ENCODE measurements around the gene NUP160.
A peak's percentile ranks its signal among the peaks of the same experiment; 100 is the strongest.
"Not testable (repeated sequence)": the region's sequence is repeated elsewhere in the genome, so short reads cannot be mapped to it uniquely, and the experiment has no call there.

Gene NUP160

GRCh38 chr11:47887910-47888569, 39.9 kb upstream of the NUP160 start:
- DNase-seq (ENCODE audit: low read depth) = no peak
- TF ChIP-seq, protein P1, sequence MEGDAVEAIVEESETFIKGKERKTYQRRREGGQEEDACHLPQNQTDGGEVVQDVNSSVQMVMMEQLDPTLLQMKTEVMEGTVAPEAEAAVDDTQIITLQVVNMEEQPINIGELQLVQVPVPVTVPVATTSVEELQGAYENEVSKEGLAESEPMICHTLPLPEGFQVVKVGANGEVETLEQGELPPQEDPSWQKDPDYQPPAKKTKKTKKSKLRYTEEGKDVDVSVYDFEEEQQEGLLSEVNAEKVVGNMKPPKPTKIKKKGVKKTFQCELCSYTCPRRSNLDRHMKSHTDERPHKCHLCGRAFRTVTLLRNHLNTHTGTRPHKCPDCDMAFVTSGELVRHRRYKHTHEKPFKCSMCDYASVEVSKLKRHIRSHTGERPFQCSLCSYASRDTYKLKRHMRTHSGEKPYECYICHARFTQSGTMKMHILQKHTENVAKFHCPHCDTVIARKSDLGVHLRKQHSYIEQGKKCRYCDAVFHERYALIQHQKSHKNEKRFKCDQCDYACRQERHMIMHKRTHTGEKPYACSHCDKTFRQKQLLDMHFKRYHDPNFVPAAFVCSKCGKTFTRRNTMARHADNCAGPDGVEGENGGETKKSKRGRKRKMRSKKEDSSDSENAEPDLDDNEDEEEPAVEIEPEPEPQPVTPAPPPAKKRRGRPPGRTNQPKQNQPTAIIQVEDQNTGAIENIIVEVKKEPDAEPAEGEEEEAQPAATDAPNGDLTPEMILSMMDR (conservative IDR thresholded peaks at IDR 0.05; ENCODE audit: control insufficient read depth, insufficient read depth, low read depth, low read length) = no peak
- H3K4me3 ChIP-seq (ENCODE audit: control insufficient read depth, low read depth, low read length) = no peak overlapping the region

DNA sequence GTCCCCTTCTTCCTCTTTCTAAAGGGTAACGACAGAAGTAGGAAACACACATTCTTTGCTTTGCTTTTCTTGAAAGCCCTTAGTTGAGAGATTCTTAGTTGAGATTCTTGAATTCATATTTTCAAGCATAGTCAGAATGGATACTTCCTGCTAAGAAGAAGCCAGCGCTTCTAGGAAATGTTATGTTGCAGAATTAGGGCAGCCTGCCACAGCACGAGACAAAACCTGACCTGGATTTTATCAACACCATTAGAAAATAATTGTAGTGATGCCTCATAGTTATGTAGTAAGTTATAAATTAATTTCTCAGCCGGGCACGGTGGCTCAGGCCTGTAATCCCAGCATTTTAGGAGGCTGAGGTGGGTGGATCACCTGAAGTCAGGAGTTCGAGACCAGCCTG, 37.9 kb upstream of the NUP160 start:
- peak; percentile 57 for DNase-seq (ENCODE audit: low read depth)
- TF ChIP-seq, protein P1 (conservative IDR thresholded peaks at IDR 0.05; ENCODE audit: control insufficient read depth, insufficient read depth, low read depth, low read length) = no peak
- H3K4me3 ChIP-seq (ENCODE audit: control insufficient read depth, low read depth, low read length) = no peak overlapping the region

DNA sequence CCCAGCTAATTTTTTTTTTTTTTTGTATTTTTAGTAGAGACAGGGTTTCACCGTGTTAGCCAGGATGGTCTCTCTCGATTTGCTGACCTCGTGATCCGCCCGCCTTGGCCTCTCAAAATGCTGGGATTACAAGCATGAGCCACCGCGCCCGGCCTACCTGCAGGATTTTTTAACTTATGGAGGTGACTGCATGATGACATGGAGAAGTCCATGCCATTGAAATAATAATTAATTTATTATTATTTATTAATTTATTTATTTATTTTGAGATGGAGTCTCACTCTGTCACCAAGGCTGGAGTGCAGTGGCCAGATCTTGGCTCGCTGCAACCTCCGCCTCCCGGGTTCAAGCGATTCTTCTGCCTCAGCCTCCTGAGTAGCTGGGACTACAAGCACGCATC, 34.3 kb upstream of the NUP160 start:
- DNase-seq (ENCODE audit: low read depth); H3K4me3 ChIP-seq (ENCODE audit: control insufficient read depth, low read depth, low read length): not testable (repeated sequence)

GRCh38 chr11:47881145-47881544, 33.0 kb upstream of the NUP160 start:
- no peak for DNase-seq (ENCODE audit: low read depth)
- TF ChIP-seq, protein P1 (conservative IDR thresholded peaks at IDR 0.05; ENCODE audit: control insufficient read depth, insufficient read depth, low read depth, low read length) = no peak
- H3K4me3 ChIP-seq (ENCODE audit: control insufficient read depth, low read depth, low read length) = no peak overlapping the region

DNA sequence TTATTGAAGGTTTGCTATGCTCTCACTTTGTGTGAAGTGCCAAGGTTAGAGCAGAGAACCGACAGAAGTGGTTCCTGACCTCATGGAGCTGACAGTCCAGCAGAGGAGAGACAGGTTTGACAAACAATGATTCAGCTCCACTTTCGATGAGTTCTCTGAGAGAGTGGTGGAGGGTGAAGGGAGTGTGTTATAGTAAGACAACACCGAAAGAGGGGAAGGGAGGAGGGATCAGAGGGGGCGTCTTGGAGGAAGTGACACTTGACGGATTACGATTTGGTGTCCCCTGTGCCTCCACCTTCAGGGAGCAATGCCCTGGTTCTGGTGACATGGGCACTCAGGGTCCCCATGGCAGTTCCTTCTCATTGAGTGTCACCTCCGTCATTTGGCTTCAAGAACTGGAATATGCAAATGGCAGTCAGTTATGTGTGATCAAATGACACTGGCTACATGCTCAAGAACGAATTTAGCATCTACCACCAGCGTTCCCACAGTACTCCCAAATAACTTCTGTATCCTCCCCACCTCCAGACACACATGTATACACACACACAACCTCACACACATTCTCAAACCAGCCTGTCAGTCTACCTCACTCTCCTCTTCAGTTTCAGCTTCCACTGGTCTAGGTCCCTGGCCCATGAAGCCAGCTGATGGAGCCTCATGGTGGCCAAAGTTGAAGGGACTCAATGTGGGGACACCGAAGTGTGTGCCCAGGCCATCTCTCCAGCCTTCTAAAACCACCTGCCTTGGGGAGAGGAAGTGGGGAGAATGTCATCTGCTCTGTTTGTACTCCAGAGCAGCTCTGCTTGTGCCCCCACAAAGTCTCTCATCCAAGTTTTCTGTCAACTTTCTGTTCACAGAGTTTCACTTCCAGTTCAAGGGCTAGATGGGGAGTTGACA, 31.4 kb upstream of the NUP160 start:
- no peak for DNase-seq (ENCODE audit: low read depth)
- TF ChIP-seq, protein P1 (conservative IDR thresholded peaks at IDR 0.05; ENCODE audit: control insufficient read depth, insufficient read depth, low read depth, low read length) = no peak
- H3K4me3 ChIP-seq (ENCODE audit: control insufficient read depth, low read depth, low read length) = no peak overlapping the region

DNA sequence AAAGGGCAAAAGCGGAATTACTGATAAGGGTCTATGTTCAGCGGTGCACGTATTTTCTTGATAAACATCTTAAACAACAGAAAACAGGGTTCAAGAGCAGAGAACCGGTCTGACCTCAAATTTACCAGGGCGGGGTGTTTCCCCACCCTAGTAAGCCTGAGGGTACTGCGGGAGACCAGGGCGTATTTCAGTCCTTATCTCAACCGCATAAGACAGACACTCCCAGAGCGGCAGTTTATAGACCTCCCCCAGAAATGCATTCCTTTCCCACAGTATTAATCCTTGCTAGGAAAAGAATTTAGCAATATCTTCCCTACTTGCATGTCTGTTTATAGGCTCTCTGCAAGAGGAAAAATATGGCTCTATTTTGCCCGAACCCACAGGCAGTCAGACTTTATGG, 27.7 kb upstream of the NUP160 start:
- not testable (repeated sequence) for H3K4me3 ChIP-seq (ENCODE audit: control insufficient read depth, low read depth, low read length)

GRCh38 chr11:47870404-47870803, 22.3 kb upstream of the NUP160 start:
- TF ChIP-seq, protein P1 (conservative IDR thresholded peaks at IDR 0.05; ENCODE audit: control insufficient read depth, insufficient read depth, low read depth, low read length) = no peak
- no peak for DNase-seq (ENCODE audit: low read depth)

More for the DNA sequence above, 27.7 kb upstream of the NUP160 start:
- DNase-seq (ENCODE audit: low read depth) = not testable (repeated sequence)

More at GRCh38 chr11:47870404-47870803, 22.3 kb upstream of the NUP160 start:
- no peak overlapping the region for H3K4me3 ChIP-seq (ENCODE audit: control insufficient read depth, low read depth, low read length)

Data from fibroblast of mammary gland (primary cell).